ENCODE measurements around the gene CNTN1.

Gene CNTN1

GRCh38 chr12:40986001-40986400, 293.8 kb downstream of the CNTN1 start:
- no peak for DNase-seq

- no peak for DNase-seq
Measured at GRCh38 chr12:40988355-40988754, 296.1 kb downstream of the CNTN1 start.

- no peak for DNase-seq
Measured at GRCh38 chr12:40988824-40989223, 296.6 kb downstream of the CNTN1 start.

GRCh38 chr12:40989785-40990184, 297.5 kb downstream of the CNTN1 start:
- no peak for DNase-seq

GRCh38 chr12:40992158-40992557, 299.9 kb downstream of the CNTN1 start:
- no peak for DNase-seq

- no peak for DNase-seq
Measured at GRCh38 chr12:40992674-40993073, 300.4 kb downstream of the CNTN1 start.

- no peak for DNase-seq
Measured at GRCh38 chr12:40993158-40993557, 300.9 kb downstream of the CNTN1 start.

- DNase-seq = no peak
Measured at GRCh38 chr12:40996091-40996490, 303.9 kb downstream of the CNTN1 start.

- no peak for DNase-seq
Measured at GRCh38 chr12:40999210-40999609, 307.0 kb downstream of the CNTN1 start.

GRCh38 chr12:41008472-41008871, 316.2 kb downstream of the CNTN1 start:
- no peak for DNase-seq

GRCh38 chr12:41011939-41012338, 319.7 kb downstream of the CNTN1 start:
- no peak for DNase-seq

- DNase-seq = no peak
Measured at GRCh38 chr12:41013881-41014642, 321.8 kb downstream of the CNTN1 start.

- no peak for DNase-seq
Measured at GRCh38 chr12:41014643-41015020, 322.4 kb downstream of the CNTN1 start.

GRCh38 chr12:41018010-41018409, 325.8 kb downstream of the CNTN1 start:
- no peak for DNase-seq

- DNase-seq = no peak
Measured at GRCh38 chr12:41019461-41019860, 327.2 kb downstream of the CNTN1 start.

- no peak for DNase-seq
Measured at GRCh38 chr12:41023836-41024235, 331.6 kb downstream of the CNTN1 start.

GRCh38 chr12:41026151-41026550, 333.9 kb downstream of the CNTN1 start:
- no peak for DNase-seq

GRCh38 chr12:41032386-41032785, 340.1 kb downstream of the CNTN1 start:
- no peak for DNase-seq

- DNase-seq = no peak
Measured at GRCh38 chr12:41034686-41035085, 342.4 kb downstream of the CNTN1 start.

- no peak for DNase-seq
Measured at GRCh38 chr12:41039461-41039860, 347.2 kb downstream of the CNTN1 start.

- no peak for DNase-seq
Measured at GRCh38 chr12:41045509-41045908, 353.3 kb downstream of the CNTN1 start.

GRCh38 chr12:41049033-41049432, 356.8 kb downstream of the CNTN1 start:
- DNase-seq = no peak

- DNase-seq = no peak
Measured at GRCh38 chr12:41051954-41052353, 359.7 kb downstream of the CNTN1 start.

GRCh38 chr12:41052441-41052840, 360.2 kb downstream of the CNTN1 start:
- DNase-seq = no peak

- no peak for DNase-seq
Measured at GRCh38 chr12:41053046-41053445, 360.8 kb downstream of the CNTN1 start.
